SK-N-SH (cell line): ENCODE results near the gene TGFB2. TPM values are rescaled to one million over a fixed set of nuclear protein-coding genes. Genes with fewer than 3 reads are reported as not detected.

Experiments used
- CTCF ChIA-PET: fragments of 300-600, 350-600 bp; formaldehyde crosslinking; extraction: SDS; loops from one replicate; lab custom pipeline; 2021; lab: Yijun Ruan, JAX
- POLR2A ChIA-PET: fragments of 350-600 bp; sonication (Branson Sonifier 250); formaldehyde crosslinking; extraction: SDS; loops from one replicate; lab custom pipeline; 2020; ENCODE audit warnings: antibody characterized with exemption, inconsistent platforms; lab: Yijun Ruan, JAX
- DNase-seq: peaks from one replicate; pipeline ENCODE4 v3.0.0; 2012
- H2AFZ ChIP-seq: fragments of 200-600 bp; sonication (generic); 2 replicates; pipeline ENCODE4 v1.8.1; 2016; ENCODE audit warnings: antibody characterized with exemption, mild to moderate bottlenecking, low read depth
- H3F3A ChIP-seq: fragments of 200-600 bp; sonication (generic); replicated peaks from 2 replicates; pipeline ENCODE3; 2016; ENCODE audit warnings: antibody characterized with exemption, mild to moderate bottlenecking; ENCODE audit not compliant: insufficient read depth
- H3K27ac ChIP-seq, 2 experiments: fragments of 200-500 bp in 1 of 2; fragments of 200-600 bp in 1 of 2; sonication (Bioruptor generic) in 1 of 2; sonication (generic), shearing (Covaris generic) in 1 of 2; 2 replicates each; pipeline versions ENCODE4 v1.5.1 to v1.6.1; 2014 to 2016; ENCODE audit warnings: low read depth in 2 of 2, inconsistent platforms in 1 of 2, low read length in 1 of 2, mild to moderate bottlenecking in 1 of 2, mixed read lengths in 1 of 2
- H3K27me3 ChIP-seq: fragments of 200-600 bp; sonication (generic), shearing (Covaris generic); 2 replicates; pipeline ENCODE4 v1.6.1; 2016; ENCODE audit warnings: mixed run types; ENCODE audit not compliant: insufficient read depth
- H3K36me3 ChIP-seq, 2 experiments: fragments of 200-500 bp in 1 of 2; fragments of 200-600 bp in 1 of 2; sonication (Bioruptor generic) in 1 of 2; sonication (generic) in 1 of 2; replicated peaks in 1 of 2; 2 replicates each; pipeline versions ENCODE3 to v1.5.1; 2014 to 2016; ENCODE audit warnings: low read length in 1 of 2, mild to moderate bottlenecking in 1 of 2; ENCODE audit not compliant: insufficient read depth in 2 of 2, control insufficient read depth in 1 of 2
- H3K4me1 ChIP-seq, 2 experiments: fragments of 200-500 bp in 1 of 2; fragments of 200-600 bp in 1 of 2; sonication (Bioruptor generic) in 1 of 2; sonication (generic), shearing (Covaris generic) in 1 of 2; 2 replicates each; pipeline versions ENCODE4 v1.5.1 to v1.6.1; 2014 to 2016; ENCODE audit warnings: low read depth in 1 of 2, low read length in 1 of 2, mixed run types in 1 of 2; ENCODE audit not compliant: insufficient read depth in 2 of 2, control insufficient read depth in 1 of 2
- H3K4me2 ChIP-seq: fragments of 200-600 bp; sonication (generic), shearing (Covaris generic); 2 replicates; pipeline ENCODE4 v1.6.1; 2017; ENCODE audit warnings: mixed run types
- H3K4me3 ChIP-seq, 2 experiments: fragments of 200-500 bp in 1 of 2; fragments of 200-600 bp in 1 of 2; sonication (Bioruptor generic) in 1 of 2; sonication (generic), shearing (Covaris generic) in 1 of 2; 2 replicates each; pipeline versions ENCODE4 v1.5.1 to v1.8.1; 2014 to 2016; ENCODE audit warnings: low read depth in 2 of 2, inconsistent platforms in 1 of 2, low read length in 1 of 2, mild to moderate bottlenecking in 1 of 2, mixed read lengths in 1 of 2, moderate library complexity in 1 of 2
- H3K79me2 ChIP-seq: fragments of 200-600 bp; sonication (generic); 2 replicates; pipeline ENCODE4 v1.8.1; 2017; ENCODE audit warnings: mild to moderate bottlenecking; ENCODE audit not compliant: insufficient read depth
- H3K9ac ChIP-seq: fragments of 200-600 bp; sonication (generic); 2 replicates; pipeline ENCODE4 v1.6.1; 2017; ENCODE audit warnings: mixed run types
- H3K9me2 ChIP-seq: fragments of 200-600 bp; sonication (generic); 2 replicates; pipeline ENCODE4 v1.6.1; 2017; ENCODE audit warnings: mixed run types
- H3K9me3 ChIP-seq: fragments of 200-600 bp; sonication (generic); 2 replicates; pipeline ENCODE4 v1.6.1; 2017; ENCODE audit warnings: mixed run types, mild to moderate bottlenecking, moderate library complexity
- H4K20me1 ChIP-seq: fragments of 200-600 bp; sonication (generic); 2 replicates; pipeline ENCODE4 v1.6.1; 2017; ENCODE audit warnings: mild to moderate bottlenecking, mixed run types; ENCODE audit not compliant: insufficient read depth
- EP300 ChIP-seq, 2 experiments: IDR thresholded peaks; 2 replicates each; pipeline versions ENCODE4 v1.4.0 to v1.6.1; 2012; ENCODE audit warnings: borderline replicate concordance in 1 of 2, low read depth in 1 of 2, low read length in 1 of 2
- FOXJ3 ChIP-seq: sonication (generic); formaldehyde crosslinking; IDR thresholded peaks from 2 replicates; pipeline ENCODE4 v1.5.1; 2020; ENCODE audit warnings: mild to moderate bottlenecking, missing genetic modification reagents
- GATA2 ChIP-seq: sonication (generic); formaldehyde crosslinking; IDR thresholded peaks from 2 replicates; pipeline ENCODE4 v1.5.0; 2020; ENCODE audit warnings: mild to moderate bottlenecking, missing genetic modification reagents
- IRF3 ChIP-seq: fragments of 150-350 bp; IDR thresholded peaks from 2 replicates; pipeline ENCODE4 v1.6.1; 2016; ENCODE audit warnings: mild to moderate bottlenecking, low read depth, low read length
- POLR2AphosphoS5 ChIP-seq: IDR thresholded peaks from 2 replicates; pipeline ENCODE4 v1.6.1; 2012; ENCODE audit warnings: low read depth, low read length
- REST ChIP-seq: IDR thresholded peaks from 2 replicates; pipeline ENCODE4 v1.6.1; 2012; ENCODE audit warnings: mild to moderate bottlenecking, low read depth, low read length, moderate library complexity
- SIN3A ChIP-seq: IDR thresholded peaks from 2 replicates; pipeline ENCODE4 v1.6.1; 2012; ENCODE audit warnings: low read depth, mild to moderate bottlenecking, low read length, moderate library complexity, borderline replicate concordance
- TCF12 ChIP-seq: IDR thresholded peaks from 2 replicates; pipeline ENCODE4 v1.4.0; 2012
- USF1 ChIP-seq: IDR thresholded peaks from 2 replicates; pipeline ENCODE4 v1.4.0; 2012; ENCODE audit warnings: low read depth, borderline replicate concordance
- USF2 ChIP-seq: fragments of 150-350 bp; IDR thresholded peaks from 2 replicates; pipeline ENCODE4 v1.6.1; 2017; ENCODE audit warnings: antibody characterized with exemption, low read length, low read depth, borderline replicate concordance
- ZBTB33 ChIP-seq: IDR thresholded peaks from 2 replicates; pipeline ENCODE4 v1.4.0; 2012; ENCODE audit warnings: low read depth, borderline replicate concordance
- WGBS: methylation state at CpG from one replicate; pipeline ENCODE4 v1.1.6; 2017; ENCODE audit warnings: low lambda C conversion rate; 5-methylcytosine and 5-hydroxymethylcytosine counted together
- polyA plus RNA-seq, 3 experiments: library from polyadenylated mRNA; depleted of rRNA; stranded (reverse); fragments of >200 nt; gene quantifications; 2 replicates each; pipeline ENCODE4 v1.2.3, GENCODE V29; 2012

Gene TGFB2
- polyA plus RNA-seq, 1 of the 3 experiments (the other 2 are of a cell fraction), result 2.4 TPM

- Histone ChIP-seq H3K27me3 (no peaks in the 10 kb centered on the region), H3K9me3 (no peaks in the 10 kb centered on the region), H3K4me3 (no peak overlapping the region), H3K79me2 (no peaks in the 10 kb centered on the region), H3F3A (no peaks in the 10 kb centered on the region), H3K9me2 (no peaks in the 10 kb centered on the region), H3K4me1 (peaks cover 0 to 2% of the 10 kb centered on the region in 2 experiments; a peak in 1 of 4 replicates), H3K27ac (no peak overlapping the region), H3K36me3 (no peaks in the 10 kb centered on the region), H3K4me2 (no peak overlapping the region), H3K9ac (no peak overlapping the region), H4K20me1 (no peaks in the 10 kb centered on the region), H2AFZ (no peak overlapping the region)
- TF ChIP-seq EP300 (IDR thresholded peaks at IDR 0.05; ENCODE audit: borderline replicate concordance in 1 of 2, low read depth in 1 of 2, low read length in 1 of 2), result no peak
- ChIA-PET CTCF (no interaction called here), POLR2A (no interaction called here)
- no peak for DNase-seq
- 96% methylated on average over 6 of the region's 6 CpGs for WGBS
Measured at GRCh38 chr1:218414060-218414728, 69.1 kb downstream of the TGFB2 start.

- no peak overlapping the region for H3K4me2 ChIP-seq
- no peaks in the 10 kb centered on the region for H3K36me3 ChIP-seq
- no peaks in the 10 kb centered on the region for H3K9me3 ChIP-seq
- H3K27ac ChIP-seq, result no peak overlapping the region
- H4K20me1 ChIP-seq, result no peaks in the 10 kb centered on the region
- H3F3A ChIP-seq, result no peaks in the 10 kb centered on the region
- H3K4me1 ChIP-seq, result peaks cover 0 to 2% of the 10 kb centered on the region in 2 experiments; a peak in 1 of 4 replicates
- ChIA-PET POLR2A (no interaction called here), CTCF (no interaction called here)
- H3K9ac ChIP-seq, result no peak overlapping the region
- no peaks in the 10 kb centered on the region for H3K9me2 ChIP-seq
- TF ChIP-seq REST, result no peak
- TF ChIP-seq USF1, result no peak
- TF ChIP-seq SIN3A, result no peak
- no peak for TF ChIP-seq POLR2AphosphoS5
- no peak for TF ChIP-seq IRF3
- TF ChIP-seq ZBTB33, result no peak
- no peak for TF ChIP-seq USF2
- no peak for TF ChIP-seq FOXJ3
- peak; percentile 48 for TF ChIP-seq GATA2
- TF ChIP-seq TCF12, result peak; percentile 10; the same call in 1 of the 2 replicates
- H3K79me2 ChIP-seq, result no peaks in the 10 kb centered on the region
- no peak overlapping the region for H3K4me3 ChIP-seq
- DNase-seq, result peak; percentile 26
- 86% methylated on average over 1 of the region's 1 CpG for WGBS
- no peaks in the 10 kb centered on the region for H3K27me3 ChIP-seq
- H2AFZ ChIP-seq, result no peak overlapping the region
Measured at GRCh38 chr1:218415726-218416125, 70.6 kb downstream of the TGFB2 start.
